ENCODE results near the gene MAU2. TPM values are rescaled to one million over a fixed set of nuclear protein-coding genes. Genes with fewer than 3 reads are reported as not detected.
A peak's percentile ranks its signal among the peaks of the same experiment; 100 is the strongest.
"Not testable (repeated sequence)": the region's sequence is repeated elsewhere in the genome, so short reads cannot be mapped to it uniquely, and the experiment has no call there.

Gene MAU2
- polyA plus RNA-seq, 6 donors from 2014 or later: 17.6 to 39.9 (median 24.2) TPM

GRCh38 chr19:19356500-19356899 lies 35.9 kb downstream of the MAU2 start:
- H3K4me3 Mint-ChIP-seq: no peak overlapping the region
- DNase-seq: no peak
- no peak overlapping the region for H3K27ac Mint-ChIP-seq
- no peaks in the 10 kb centered on the region for H3K27me3 Mint-ChIP-seq
- H3K36me3 Mint-ChIP-seq: peaks cover 4 to 8% of the 10 kb centered on the region in 2 donors
- H3K9me3 Mint-ChIP-seq: no peaks in the 10 kb centered on the region
- H3K4me1 Mint-ChIP-seq: peaks cover 8 to 17% (median 8%) of the 10 kb centered on the region in 3 donors
- ATAC-seq (ENCODE audit: low read depth in 2 of 2): no peak

GRCh38 chr19:19356901-19357566 lies 36.4 kb downstream of the MAU2 start:
- peak overlapping the region in 1 of 6 donors; percentile 72 for H3K27ac Mint-ChIP-seq
- no peaks in the 10 kb centered on the region for H3K27me3 Mint-ChIP-seq
- H3K36me3 Mint-ChIP-seq: peaks cover 4 to 8% of the 10 kb centered on the region in 2 donors
- H3K4me3 Mint-ChIP-seq: no peak overlapping the region
- peaks cover 12 to 21% (median 14%) of the 10 kb centered on the region in 3 donors for H3K4me1 Mint-ChIP-seq
- DNase-seq (no peak), ATAC-seq (ENCODE audit: low read depth in 2 of 2) (no peak)
- H3K9me3 Mint-ChIP-seq: no peaks in the 10 kb centered on the region

GRCh38 chr19:19361075-19361594 lies 40.5 kb downstream of the MAU2 start:
- ATAC-seq (ENCODE audit: low read depth in 2 of 2): peak; percentile 60 to 70
- peaks cover 0 to 4% of the 10 kb centered on the region in 2 donors for H3K36me3 Mint-ChIP-seq
- peak overlapping the region in 5 of 6 donors; percentile 28 to 85 (median 56) for H3K27ac Mint-ChIP-seq
- no peaks in the 10 kb centered on the region for H3K9me3 Mint-ChIP-seq
- H3K4me3 Mint-ChIP-seq: peak overlapping the region; percentile 65 to 89 (median 82)
- peaks cover 15 to 34% (median 26%) of the 10 kb centered on the region in 3 donors for H3K4me1 Mint-ChIP-seq
- DNase-seq: peak; percentile 53
- no peaks in the 10 kb centered on the region for H3K27me3 Mint-ChIP-seq

- Mint-ChIP-seq H3K27me3 (no peaks in the 10 kb centered on the region), H3K9me3 (no peaks in the 10 kb centered on the region), H3K4me3 (peak overlapping the region in 6 of 8 donors; percentile 40 to 89 (median 74)), H3K4me1 (peaks cover 20 to 39% (median 32%) of the 10 kb centered on the region in 3 donors), H3K27ac (peak overlapping the region in 2 of 6 donors; percentile 32 to 86), H3K36me3 (peaks cover 0 to 4% of the 10 kb centered on the region in 2 donors)
- no peak for ATAC-seq (ENCODE audit: low read depth in 2 of 2)
- DNase-seq: no peak
Measured at GRCh38 chr19:19362075-19362474, 41.4 kb downstream of the MAU2 start.

GRCh38 chr19:19366434-19367396 lies 46.1 kb downstream of the MAU2 start:
- Mint-ChIP-seq H3K4me1 (peaks cover 14 to 23% (median 22%) of the 10 kb centered on the region in 3 donors), H3K4me3 (peak overlapping the region in 5 of 8 donors; percentile 37 to 61 (median 51)), H3K27me3 (no peaks in the 10 kb centered on the region), H3K27ac (peak overlapping the region in 3 of 6 donors; percentile 54 to 70 (median 61)), H3K36me3 (no peaks in the 10 kb centered on the region), H3K9me3 (no peaks in the 10 kb centered on the region)
- DNase-seq: peak; percentile 66
- peak; percentile 75 to 76 for ATAC-seq (ENCODE audit: low read depth in 2 of 2)

- no peak for DNase-seq
- Mint-ChIP-seq H3K4me1 (peaks cover 15 to 30% (median 19%) of the 10 kb centered on the region in 3 donors), H3K9me3 (no peaks in the 10 kb centered on the region), H3K27me3 (no peaks in the 10 kb centered on the region), H3K36me3 (no peaks in the 10 kb centered on the region), H3K27ac (no peak overlapping the region), H3K4me3 (no peak overlapping the region)
- ATAC-seq (ENCODE audit: low read depth in 2 of 2): no peak
Measured at GRCh38 chr19:19368087-19368486, 47.5 kb downstream of the MAU2 start.

- Mint-ChIP-seq H3K9me3 (no peaks in the 10 kb centered on the region), H3K36me3 (no peaks in the 10 kb centered on the region), H3K4me1 (peaks cover 10 to 22% (median 17%) of the 10 kb centered on the region in 3 donors), H3K27ac (peak overlapping the region in 1 of 6 donors; percentile 82), H3K27me3 (no peaks in the 10 kb centered on the region), H3K4me3 (no peak overlapping the region)
- DNase-seq (no peak), ATAC-seq (ENCODE audit: low read depth in 2 of 2) (no peak)
Measured at GRCh38 chr19:19371059-19371458, 50.4 kb downstream of the MAU2 start.

- peak overlapping the region in 7 of 8 donors; percentile 58 to 89 (median 70) for H3K4me3 Mint-ChIP-seq
- peak; percentile 32 for DNase-seq
- H3K36me3 Mint-ChIP-seq: no peaks in the 10 kb centered on the region
Measured at GRCh38 chr19:19372656-19373416, 52.2 kb downstream of the MAU2 start.

GRCh38 chr19:19379527-19379926 lies 58.9 kb downstream of the MAU2 start:
- Mint-ChIP-seq H3K4me3 (no peak overlapping the region), H3K9me3 (no peaks in the 10 kb centered on the region), H3K27ac (no peak overlapping the region), H3K4me1 (peaks cover 0 to 17% (median 8%) of the 10 kb centered on the region in 3 donors), H3K27me3 (no peaks in the 10 kb centered on the region), H3K36me3 (no peaks in the 10 kb centered on the region)
- DNase-seq (no peak), ATAC-seq (ENCODE audit: low read depth in 2 of 2) (no peak)

More at GRCh38 chr19:19372656-19373416, 52.2 kb downstream of the MAU2 start:
- Mint-ChIP-seq H3K27ac (peak overlapping the region; percentile 76 to 96 (median 94)), H3K27me3 (no peaks in the 10 kb centered on the region), H3K4me1 (peaks cover 6 to 16% (median 10%) of the 10 kb centered on the region in 3 donors), H3K9me3 (no peaks in the 10 kb centered on the region)
- ATAC-seq (ENCODE audit: low read depth in 2 of 2): peak; percentile 94 to 98

GRCh38 chr19:19380316-19380715 lies 59.7 kb downstream of the MAU2 start:
- H3K27me3 Mint-ChIP-seq; H3K9me3 Mint-ChIP-seq; H3K27ac Mint-ChIP-seq; H3K36me3 Mint-ChIP-seq; ATAC-seq (ENCODE audit: low read depth in 2 of 2); DNase-seq: not testable (repeated sequence)
- peaks cover 0 to 17% (median 8%) of the 10 kb centered on the region in 3 donors for H3K4me1 Mint-ChIP-seq
- H3K4me3 Mint-ChIP-seq: peak overlapping the region in 1 of 8 donors; percentile 42

- Mint-ChIP-seq H3K9me3 (no peaks in the 10 kb centered on the region), H3K36me3 (no peaks in the 10 kb centered on the region), H3K4me3 (peak overlapping the region in 2 of 8 donors; percentile 11 to 15), H3K27ac (peak overlapping the region in 1 of 6 donors; percentile 64), H3K27me3 (no peaks in the 10 kb centered on the region), H3K4me1 (peaks cover 2 to 17% (median 9%) of the 10 kb centered on the region in 3 donors)
- ATAC-seq (ENCODE audit: low read depth in 2 of 2) (no peak), DNase-seq (no peak)
Measured at GRCh38 chr19:19381007-19381926, 60.6 kb downstream of the MAU2 start.

- Mint-ChIP-seq H3K4me3 (peak overlapping the region in 2 of 8 donors; percentile 18 to 70), H3K27me3 (no peaks in the 10 kb centered on the region), H3K36me3 (no peaks in the 10 kb centered on the region), H3K27ac (peak overlapping the region in 1 of 6 donors; percentile 61), H3K4me1 (peaks cover 11 to 26% (median 17%) of the 10 kb centered on the region in 3 donors), H3K9me3 (no peaks in the 10 kb centered on the region)
- ATAC-seq (ENCODE audit: low read depth in 2 of 2) (no peak), DNase-seq (no peak)
Measured at GRCh38 chr19:19382118-19382517, 61.5 kb downstream of the MAU2 start.
